ENCODE data around the gene ZNRF1.

Gene ZNRF1

DNA sequence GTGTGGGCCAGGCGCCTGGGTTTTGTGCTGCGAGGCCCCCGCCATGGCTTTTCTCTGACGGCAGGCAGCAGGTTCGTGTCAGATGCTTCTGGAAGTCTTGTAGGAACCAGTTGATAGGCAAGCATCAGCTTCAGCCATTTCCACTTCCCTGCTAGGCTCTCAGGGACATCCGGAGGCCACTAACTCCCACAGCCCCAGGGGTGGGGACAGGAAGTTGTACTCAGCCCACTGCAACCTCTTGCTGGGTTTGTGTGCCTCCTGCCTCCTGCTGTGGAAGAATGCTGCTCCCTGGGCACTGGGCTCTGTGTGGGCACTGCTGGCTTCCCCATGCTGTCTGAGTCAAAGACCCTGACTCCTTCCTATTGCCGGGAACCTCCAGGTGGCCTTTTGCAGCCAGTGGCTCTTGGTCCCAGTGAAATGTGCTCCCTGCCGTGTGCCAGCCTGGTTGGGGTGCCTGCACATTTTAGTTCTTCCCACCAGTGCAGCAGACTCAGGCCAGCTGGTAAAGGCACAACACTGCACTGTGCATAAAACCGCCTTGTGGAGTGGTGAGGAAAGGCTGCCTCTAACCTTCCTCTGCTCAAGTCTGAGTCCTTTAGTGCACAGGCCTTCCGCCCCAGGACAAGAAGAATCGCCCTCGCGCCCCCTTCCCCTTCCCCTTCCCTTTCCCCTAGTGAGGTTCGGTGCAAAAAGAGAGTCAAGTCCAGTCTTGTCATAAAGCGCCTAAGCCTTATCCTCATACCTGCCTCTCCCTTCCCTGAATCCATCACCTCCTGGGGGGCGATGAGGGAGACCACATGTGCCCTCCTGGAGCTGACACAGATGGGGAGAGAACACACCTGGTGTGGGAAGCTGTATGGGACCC, 101.1 kb downstream of the ZNRF1 start:
- DNase-seq = no peak

DNA sequence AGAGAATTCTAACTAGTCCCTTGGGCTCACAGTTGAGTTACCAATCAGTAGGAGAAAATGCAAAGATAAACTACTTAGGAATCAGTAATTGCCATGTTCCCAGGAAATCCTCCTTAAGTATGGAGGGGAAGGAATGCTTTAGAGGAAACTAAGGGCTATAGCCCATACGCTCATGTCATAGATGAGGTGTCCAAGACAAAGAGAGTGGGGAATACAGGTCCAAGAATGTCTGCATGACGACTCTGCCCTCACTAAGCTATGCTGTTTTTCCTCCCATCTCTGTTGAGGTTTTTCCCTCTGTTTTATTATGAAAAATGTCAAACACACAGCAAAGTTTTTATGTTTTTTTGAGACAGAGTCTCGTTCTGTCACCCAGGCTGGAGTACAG, 101.8 kb downstream of the ZNRF1 start:
- no peak for DNase-seq

DNA sequence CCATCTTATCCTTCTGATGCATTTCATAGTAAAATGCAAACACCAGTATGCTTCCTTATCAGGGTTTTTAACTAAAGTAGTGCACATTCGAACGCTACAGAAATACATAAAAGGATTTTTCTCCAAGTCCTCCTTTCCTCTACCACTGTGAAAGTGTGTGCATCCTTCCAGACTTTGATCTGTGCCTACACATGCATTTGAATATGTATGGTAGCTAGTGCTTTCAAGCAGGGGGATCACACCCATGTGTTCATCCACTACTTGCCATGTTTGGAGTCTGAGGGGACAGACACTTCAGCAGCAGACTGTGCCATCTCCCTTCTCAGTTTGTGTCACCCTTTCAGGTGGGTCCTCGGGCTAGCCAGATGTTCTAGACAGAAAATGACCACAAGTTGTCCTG, 102.8 kb downstream of the ZNRF1 start:
- no peak for DNase-seq

DNA sequence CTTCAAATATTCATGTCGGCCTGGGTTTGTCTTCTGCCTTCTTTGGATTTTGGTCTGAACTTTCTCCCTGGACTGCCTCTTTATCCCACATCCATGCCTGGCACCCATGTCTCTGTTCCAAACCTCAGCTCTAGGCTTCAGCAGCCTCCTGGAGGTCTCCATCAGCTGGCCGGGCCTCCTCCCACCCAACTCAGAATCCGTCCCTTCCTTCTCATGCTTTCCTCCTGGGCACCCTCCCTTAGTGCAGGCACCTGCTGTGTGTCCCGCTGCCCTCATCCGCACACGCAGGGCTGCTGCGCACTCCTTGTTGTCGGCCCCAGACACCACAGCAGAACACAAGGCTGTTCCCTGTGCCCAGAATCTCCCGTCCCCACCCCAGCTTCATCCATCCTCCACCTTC, 103.8 kb downstream of the ZNRF1 start:
- no peak for DNase-seq

DNA sequence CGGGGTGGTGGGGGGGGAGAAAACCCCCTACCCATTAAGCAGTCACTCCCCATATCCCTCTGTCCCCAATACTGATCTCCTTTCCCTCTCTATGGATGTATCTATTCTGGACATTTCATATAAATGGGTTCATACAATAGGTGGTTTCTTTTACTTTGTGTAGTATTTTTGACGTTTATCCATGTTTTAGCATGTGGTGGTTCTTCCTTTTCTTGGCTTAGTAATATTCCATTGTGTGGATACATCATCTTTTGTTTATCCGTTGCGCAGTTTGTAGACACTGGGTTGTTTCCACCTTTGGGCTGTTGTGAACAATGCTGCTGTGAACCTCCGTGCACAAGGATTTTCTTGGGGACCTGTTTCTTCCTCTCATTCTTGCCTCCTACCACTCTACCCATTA, 105.2 kb downstream of the ZNRF1 start:
- DNase-seq = no peak

DNA sequence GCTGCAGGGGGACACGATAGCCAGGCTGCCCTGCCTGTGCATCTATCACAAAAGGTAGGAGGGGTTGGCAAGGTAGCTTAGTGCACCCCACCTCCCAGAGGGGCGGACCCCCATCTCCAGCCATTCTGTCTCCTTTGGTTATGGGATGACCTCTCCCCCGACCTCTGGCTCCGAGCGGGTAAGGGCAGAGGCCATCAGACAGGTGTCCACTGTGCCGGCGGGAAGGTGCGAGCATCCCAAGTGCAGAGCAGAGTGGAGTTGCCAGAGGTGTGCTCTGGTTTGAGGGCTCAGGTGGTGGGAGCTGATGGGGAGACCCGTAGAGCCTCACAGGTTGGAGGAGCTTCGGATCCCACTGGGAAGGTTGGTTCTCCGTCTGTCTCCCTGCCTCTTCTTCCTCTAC, 106.0 kb downstream of the ZNRF1 start:
- no peak for DNase-seq

DNA sequence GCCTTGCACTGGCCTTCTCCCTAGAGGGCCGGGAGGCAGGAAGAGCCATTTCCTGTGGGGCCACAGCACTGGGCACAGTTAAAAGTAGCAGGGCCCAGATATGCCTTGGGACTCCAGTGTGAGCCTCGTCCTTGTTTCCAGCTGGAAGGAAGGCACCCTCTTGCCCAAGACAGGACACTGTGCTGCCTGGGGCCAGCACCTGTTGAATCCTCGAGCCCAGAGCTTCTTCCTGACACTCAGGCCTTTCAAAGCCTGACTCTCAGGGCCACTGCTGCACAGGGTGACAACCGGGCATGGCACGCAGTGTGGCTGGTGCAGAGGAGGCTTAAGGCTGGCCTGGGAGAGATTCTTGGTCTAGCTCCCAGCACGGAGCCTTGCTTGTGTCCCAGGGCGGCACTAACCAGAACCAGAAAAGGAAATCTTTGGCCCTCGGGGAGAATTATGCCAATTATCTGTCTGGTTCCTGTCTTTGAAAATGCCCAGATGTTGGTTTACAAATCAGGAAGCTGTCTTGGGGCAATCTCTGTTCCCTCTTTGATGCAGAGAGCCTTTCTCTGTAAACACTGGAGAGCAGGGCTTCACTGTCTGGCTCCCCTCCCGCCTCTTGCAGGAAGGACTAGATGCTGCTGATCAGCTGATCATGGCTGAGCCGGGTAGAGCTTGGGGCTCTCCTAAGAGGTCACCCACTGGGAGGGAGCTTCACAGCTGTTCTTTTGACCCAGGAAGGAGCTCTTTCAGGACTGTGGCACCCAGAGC, 106.7 kb downstream of the ZNRF1 start:
- no peak for DNase-seq

DNA sequence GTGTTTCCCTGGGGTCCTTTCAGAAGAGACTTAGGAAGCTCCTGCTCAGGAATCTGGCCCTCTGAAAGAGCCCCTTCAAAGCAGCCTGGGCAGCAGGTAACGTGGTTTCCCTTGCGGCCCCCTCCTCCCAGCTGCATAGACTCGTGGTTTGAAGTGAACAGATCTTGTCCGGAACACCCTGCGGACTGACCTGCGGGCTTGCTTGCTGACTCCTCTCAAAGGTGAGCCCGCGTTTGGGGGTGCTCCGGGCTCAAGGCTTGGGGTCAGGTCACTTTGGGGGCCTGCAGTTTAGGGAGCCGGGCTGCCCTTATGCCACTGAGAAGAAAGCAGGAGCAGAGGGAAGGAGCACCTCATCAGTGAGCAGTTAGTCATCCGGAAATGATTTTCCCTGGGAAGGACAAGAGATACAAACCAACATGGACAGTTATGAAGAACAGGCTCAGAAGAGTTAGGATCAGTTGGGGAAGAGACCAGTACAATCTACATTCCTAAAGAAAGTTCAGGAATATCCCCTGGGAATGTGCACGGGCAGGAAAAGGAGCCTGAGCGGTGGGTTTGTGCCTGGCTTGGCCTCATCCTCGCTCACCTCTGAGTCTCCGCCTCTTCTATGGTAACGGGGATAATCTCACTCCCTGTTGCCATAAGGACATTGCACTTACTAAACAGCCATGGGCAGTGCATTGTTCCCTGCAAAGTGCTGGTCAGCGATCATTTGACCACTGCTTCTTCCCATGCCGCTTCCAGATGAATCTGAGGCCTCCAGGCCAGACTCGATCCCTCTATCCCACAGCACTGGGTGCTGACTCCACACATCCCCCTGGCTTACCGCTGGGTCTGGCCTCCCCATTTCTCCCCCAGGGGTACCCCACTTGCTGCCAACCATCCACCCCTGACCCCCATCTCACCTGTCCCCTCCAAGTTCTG, 107.8 kb downstream of the ZNRF1 start:
- no peak for DNase-seq

DNA sequence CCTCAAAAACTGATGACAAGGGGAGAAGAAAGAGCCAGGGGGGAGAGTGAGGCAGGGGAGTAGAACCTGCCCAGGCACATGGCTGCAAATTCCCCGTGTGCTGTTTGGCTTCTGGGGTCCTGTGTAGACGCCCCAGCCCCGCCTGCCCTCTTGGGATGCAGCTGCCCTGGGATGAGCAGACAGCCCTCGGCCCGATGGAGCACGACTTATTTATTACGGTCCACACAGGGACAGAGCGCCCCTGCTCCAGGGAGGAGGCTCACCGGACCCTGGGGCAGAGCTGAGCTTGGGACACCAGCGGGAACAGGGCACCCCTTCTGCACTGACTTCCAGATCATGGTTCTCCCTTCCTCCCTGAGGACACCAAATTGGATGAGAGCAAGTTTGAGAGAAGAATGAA, 108.7 kb downstream of the ZNRF1 start:
- no peak for DNase-seq

DNA sequence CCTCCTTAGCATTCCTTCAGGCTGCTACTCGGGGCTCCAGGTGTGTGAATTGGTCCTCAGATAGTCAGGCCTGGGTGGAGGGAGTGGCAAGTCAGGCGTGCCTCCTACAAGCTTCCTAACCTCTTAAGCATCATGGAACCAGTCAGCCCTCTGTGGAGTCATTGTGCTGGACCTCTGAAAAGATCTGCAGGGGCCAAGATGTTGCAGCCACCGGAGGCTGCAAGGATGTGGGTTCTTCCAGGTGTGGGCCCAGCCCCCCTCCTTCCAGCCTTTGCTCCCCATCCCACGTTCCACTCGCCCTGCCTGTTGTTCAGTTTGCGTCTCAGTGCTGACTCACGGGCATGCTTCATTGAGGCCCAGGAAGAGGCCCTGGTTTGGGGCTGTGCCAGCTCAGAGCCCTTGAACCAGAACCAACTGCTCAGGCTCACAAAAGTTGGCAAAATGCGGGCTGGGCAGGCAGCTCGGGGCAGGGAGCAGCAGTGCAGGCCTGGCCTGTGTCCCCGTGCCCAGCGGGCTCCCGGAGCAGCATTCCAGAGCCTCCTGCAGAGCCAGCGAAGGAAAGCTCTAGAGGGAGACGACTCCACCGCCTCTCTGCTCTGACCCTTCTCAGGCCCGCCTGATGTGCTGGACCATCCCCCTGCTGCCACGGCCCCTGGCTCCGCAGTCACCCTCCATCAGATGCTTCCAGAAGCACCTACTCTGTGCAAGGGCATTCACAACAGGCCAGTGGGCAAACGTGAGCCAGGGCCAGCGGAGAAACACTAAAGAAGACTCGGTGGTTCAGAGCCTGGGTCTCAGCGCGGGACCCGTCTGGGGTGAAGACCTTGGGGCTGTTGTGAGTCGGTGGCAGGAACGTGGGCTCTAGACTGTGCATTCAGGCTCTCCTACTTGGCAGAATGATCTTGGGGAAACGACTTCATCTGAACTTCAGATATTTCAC, 110.2 kb downstream of the ZNRF1 start:
- DNase-seq = peak; percentile 88

DNA sequence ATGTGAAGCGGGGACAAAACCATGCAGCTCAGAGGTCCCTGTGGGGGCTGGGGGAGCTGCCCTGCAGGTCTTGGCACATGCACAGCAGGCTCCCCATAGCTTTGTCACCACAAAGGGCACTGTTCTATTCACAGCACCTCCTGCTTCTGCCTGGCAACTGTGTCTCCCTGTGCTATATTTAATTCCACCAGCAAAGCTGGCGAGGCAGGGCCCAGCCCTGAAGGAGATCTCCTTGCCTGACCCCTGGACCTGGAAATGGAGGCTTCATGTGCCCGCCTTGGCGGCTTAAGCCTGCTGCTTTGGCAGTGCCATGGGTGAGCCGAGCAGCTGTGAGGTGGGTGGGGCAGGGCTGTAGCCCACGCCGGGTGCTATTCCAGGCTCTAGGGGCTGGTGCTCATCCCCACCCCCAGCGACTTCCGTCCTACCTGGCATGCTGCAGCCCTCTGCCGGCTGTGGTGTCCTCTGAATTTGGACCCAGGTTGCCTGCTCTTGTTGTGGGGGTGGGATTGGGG, 111.0 kb downstream of the ZNRF1 start:
- no peak for DNase-seq

DNA sequence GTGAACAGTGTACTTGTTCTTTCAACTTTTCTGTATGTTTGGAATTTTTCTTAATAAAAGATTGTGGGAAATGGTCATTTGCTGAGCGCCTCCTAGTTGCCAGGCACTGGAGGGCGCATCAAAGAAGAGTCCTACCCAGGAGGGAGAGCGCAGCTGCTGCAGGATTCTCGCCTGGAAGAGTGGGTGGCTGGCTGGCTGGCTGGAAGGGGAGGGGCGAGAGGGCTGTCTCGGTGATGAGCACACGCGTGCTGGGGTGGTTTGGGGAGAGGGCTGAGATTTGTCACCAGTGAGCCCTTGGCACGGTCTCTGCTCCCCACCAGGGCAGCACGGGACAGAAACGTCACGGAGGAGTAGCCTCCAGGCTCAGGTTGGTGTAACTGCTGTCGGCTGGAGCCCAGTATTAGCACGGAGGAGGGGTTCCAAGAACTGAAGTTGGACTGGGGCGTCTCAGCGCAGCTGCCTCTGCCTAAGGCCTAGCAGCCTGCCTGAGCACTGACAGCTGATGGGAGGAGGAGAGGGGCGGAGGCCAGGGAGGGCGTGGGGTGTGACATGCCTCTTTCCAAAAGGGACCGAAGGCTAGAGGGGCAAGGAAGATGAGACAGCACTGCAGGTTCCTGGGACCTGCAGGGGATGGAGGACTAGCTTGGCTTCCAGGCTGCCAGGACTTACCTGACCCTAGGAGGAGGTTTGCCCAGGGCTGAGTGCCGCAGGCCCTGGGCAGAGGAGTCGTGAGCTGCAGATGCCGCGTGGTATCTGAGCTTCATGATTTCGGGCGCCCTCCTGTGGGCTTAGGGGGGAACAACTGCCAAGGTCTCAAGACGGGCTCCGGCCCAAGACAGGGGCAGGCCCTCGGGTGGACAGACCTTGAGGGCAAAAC, 112.1 kb downstream of the ZNRF1 start:
- DNase-seq = peak; percentile 83

DNA sequence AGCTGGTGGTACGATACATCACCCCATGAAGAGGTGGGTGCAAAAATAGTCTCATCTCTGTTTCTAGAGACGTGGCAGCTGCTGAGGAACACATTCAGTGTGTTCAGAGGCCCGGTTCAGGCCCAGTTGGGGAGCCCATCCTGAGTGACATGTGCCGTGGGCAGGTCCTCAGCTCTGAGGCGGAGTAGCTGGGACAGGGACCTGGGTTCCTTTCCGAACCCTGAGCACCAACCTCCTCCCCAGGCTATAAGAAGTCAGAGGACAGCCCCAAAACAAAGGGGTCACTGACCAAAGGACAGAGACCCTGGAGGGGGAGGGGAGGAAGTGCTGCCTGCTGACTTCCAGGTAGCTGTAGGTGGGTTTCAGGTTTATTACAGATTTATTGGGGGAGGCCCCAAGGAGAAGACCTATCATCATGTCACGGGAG, 112.7 kb downstream of the ZNRF1 start:
- DNase-seq = no peak

DNA sequence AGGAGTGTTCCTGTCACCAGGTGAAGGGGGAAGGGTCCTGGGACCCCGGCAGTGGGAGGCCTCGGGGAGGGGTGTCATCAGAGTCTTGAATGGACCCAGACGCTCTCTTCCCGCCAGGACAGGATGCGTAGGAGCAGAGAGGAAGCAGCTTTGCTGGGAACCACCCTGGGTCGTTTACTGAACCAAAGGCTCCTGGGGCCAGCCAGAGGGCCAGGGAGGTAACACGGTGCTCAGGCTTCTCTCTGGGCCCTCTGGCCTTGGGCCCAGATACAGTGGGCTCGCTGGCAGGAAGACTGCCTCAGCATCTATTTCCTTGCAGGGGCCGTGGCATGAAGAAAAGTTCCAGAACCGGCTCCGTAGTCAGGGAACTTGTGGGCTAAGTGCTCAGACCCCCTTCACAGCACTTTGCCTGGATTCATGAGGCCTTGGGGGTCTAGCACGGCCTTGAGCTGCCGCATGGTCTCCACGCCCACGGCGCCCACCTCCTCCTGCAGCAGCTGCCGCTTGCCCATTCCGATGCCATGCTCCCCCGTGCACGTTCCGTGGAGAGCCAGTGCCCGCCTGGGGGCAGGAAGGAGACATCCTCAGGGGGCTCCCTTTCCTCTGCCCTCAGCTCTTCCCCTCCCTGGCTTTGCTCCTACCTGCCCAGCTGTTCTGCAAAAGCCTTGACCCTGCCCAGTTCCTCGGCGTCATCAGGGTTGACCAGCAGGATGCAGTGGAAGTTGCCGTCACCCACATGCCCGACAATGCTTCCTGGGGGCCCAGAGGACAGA, 113.3 kb downstream of the ZNRF1 start:
- DNase-seq = no peak

DNA sequence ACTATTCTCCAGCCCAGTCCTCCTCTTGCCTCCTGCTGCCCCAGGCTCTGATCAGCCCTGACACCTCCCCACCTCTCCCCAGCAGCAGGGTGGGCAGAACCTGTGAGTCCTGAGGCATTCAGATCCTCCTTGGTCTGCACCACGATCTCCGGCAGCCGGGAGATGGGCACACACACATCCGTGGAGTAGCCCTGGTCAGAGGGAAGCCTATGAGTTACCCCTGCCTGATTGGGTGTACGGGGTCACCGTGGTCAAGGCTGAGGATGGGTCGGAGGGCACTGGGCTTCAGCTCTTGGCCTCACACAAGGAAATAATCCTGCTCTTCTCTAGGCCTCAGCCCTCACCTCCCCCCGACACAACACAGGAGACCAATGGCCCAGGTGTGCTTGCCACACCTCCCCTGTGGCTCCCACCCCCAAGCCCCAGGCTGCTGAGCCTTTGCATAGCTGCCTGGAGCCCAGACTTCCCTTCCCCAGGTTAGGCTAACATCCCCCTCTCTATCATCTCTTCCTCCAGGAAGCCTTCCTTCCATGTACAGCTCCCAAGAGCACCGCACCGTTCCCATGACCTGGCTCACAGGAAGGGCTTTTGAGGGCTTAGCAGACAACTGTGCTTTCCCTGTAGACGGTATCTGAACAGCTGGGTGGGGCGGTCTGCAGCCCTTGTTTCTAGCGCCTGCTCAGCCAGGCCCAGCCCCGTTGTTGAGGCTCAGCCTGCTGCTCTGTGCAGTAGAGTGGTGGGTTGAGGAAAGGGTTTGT, 114.1 kb downstream of the ZNRF1 start:
- no peak for DNase-seq

DNA sequence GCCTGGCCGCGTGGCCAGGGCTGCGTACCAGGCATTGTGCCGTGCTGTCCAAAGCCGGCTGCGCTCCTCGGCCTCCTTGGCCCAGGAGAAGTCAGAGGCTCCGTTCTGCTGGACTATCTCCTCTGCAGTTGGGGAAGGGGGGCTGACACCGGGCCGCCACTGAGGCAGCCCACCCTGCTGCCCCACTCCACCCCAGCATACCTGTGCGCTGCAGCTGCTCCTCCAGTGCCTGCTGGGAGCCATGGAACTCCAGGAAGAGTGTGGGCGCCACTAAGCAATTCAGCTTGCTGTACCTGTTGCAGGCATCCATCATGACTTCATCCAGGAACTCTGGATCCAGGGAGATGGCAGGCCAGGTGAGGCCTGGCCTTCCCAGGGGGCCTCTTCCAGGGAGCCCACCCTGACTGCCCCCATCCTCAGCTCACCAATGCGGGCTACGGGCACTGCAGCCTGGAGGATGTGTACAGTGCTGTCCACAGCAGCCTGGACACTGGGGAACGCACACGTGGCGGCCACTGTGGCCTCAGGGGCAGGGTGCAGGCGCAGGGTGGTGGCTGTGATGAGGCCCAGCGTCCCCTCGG, 114.8 kb downstream of the ZNRF1 start:
- no peak for DNase-seq

DNA sequence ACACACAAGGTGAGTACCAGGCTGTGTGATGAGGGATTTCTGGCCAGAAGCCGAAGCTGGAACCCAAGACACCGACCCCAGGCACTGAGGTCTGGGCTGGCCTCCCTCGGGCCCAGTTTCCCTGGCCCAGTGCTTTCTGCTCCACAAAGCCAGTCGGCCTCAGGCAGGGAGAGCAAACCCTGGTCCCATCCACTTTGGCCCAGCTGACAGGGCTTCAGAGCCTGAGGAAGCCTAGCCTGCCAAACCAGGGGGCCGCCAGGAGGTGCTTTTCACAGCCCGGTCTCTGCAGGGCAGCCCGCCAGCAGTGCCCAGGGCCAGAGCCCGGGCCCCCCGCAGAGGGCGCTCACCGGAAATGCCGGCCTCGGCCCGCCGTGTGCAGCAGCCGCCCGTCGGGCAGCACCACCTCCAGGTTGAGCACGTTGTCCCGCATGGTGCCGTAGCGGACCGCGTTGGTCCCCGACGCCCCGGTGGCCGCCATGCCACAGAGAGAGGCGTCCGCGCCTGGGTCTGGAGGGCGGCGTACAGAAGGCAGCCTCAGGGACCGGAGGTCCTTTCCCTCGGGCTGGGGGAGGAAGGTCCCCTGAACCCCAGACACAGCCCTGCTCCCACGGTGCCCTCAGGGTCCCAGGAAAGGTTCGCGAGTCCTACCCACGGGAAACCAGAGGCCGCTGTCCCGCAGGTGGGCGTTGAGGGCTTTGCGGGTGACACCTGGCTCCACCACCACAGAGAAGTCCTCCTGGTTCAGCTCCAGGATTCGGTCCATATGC, 115.5 kb downstream of the ZNRF1 start:
- DNase-seq = no peak
